HEK293 (cell line): ENCODE data around the gene MARCHF3.

ENCODE experiments used
- CTCF ChIA-PET: fragments of 350-600 bp; formaldehyde crosslinking; extraction: SDS; loops from one replicate; lab custom pipeline; 2021; ENCODE audit warnings: antibody characterized with exemption; lab: Yijun Ruan, JAX
- POLR2A ChIA-PET: fragments of 300-600 bp; formaldehyde crosslinking; extraction: SDS; loops from one replicate; lab custom pipeline; 2020; ENCODE audit warnings: antibody characterized with exemption, inconsistent platforms; lab: Yijun Ruan, JAX
- H3K27ac ChIP-seq: fragments of 200-500 bp; sonication (Bioruptor generic); 2 replicates; pipeline ENCODE4 v1.5.1; 2014; ENCODE audit warnings: low read depth, low read length, control low read depth, inconsistent platforms; ENCODE audit errors: extremely low read depth
- H3K36me3 ChIP-seq, 2 experiments: fragments of 200-500 bp in 1 of 2; sonication (Bioruptor generic) in 1 of 2; 1 replicate in 1 of 2; 2 replicates in 1 of 2; pipeline ENCODE4 v1.5.1; 2014 to 2017; ENCODE audit warnings: inconsistent platforms in 2 of 2, low read length in 2 of 2; ENCODE audit not compliant: control insufficient read depth in 2 of 2, insufficient read depth in 1 of 2
- H3K4me1 ChIP-seq: fragments of 200-500 bp; sonication (Bioruptor generic); 2 replicates; pipeline ENCODE4 v1.5.1; 2014; ENCODE audit warnings: mild to moderate bottlenecking, low read length, inconsistent platforms; ENCODE audit not compliant: control insufficient read depth, insufficient read depth
- H3K4me3 ChIP-seq: 2 replicates; pipeline ENCODE4 v1.5.1; 2011; ENCODE audit warnings: low read depth, mild to moderate bottlenecking, control low read depth, low read length, moderate library complexity
- H3K9me3 ChIP-seq: fragments of 200-500 bp; sonication (Bioruptor generic); 2 replicates; pipeline ENCODE4 v1.5.1; 2014; ENCODE audit warnings: low read depth, low read length, inconsistent platforms; ENCODE audit not compliant: control insufficient read depth, insufficient read depth
- FEZF1 ChIP-seq: fragments of 450-650 bp; formaldehyde crosslinking; IDR thresholded peaks from 2 replicates; pipeline ENCODE4 v1.5.1; 2016; ENCODE audit warnings: missing biosample characterization, missing genetic modification characterization
- MYNN ChIP-seq: fragments of 450-650 bp; formaldehyde crosslinking; IDR thresholded peaks from 2 replicates; pipeline ENCODE4 v1.5.1; 2016; ENCODE audit warnings: missing biosample characterization, missing genetic modification characterization, borderline replicate concordance
- SALL2 ChIP-seq: fragments of 450-650 bp; formaldehyde crosslinking; IDR thresholded peaks from 2 replicates; pipeline ENCODE4 v1.5.0; 2017; ENCODE audit warnings: missing biosample characterization, mild to moderate bottlenecking, missing genetic modification characterization, borderline replicate concordance
- WT1 ChIP-seq: fragments of 450-650 bp; formaldehyde crosslinking; IDR thresholded peaks from 2 replicates; pipeline ENCODE4 v1.5.1; 2016; ENCODE audit warnings: missing biosample characterization, missing genetic modification characterization
- ZBTB20 ChIP-seq: fragments of 450-650 bp; formaldehyde crosslinking; IDR thresholded peaks from 2 replicates; pipeline ENCODE4 v1.5.1; 2016; ENCODE audit warnings: missing biosample characterization, missing genetic modification characterization
- ZEB2 ChIP-seq: fragments of 450-650 bp; formaldehyde crosslinking; IDR thresholded peaks from 2 replicates; pipeline ENCODE4 v1.5.1; 2016; ENCODE audit warnings: missing biosample characterization, missing genetic modification characterization
- ZNF121 ChIP-seq: fragments of 450-650 bp; formaldehyde crosslinking; IDR thresholded peaks from 2 replicates; pipeline ENCODE4 v1.5.1; 2016; ENCODE audit warnings: missing biosample characterization, missing genetic modification characterization
- ZNF501 ChIP-seq: fragments of 450-650 bp; formaldehyde crosslinking; IDR thresholded peaks from 2 replicates; pipeline ENCODE4 v1.5.1; 2016; ENCODE audit warnings: missing biosample characterization, missing genetic modification characterization
- ZNF560 ChIP-seq: fragments of 450-650 bp; formaldehyde crosslinking; IDR thresholded peaks from 2 replicates; pipeline ENCODE4 v1.5.1; 2017; ENCODE audit warnings: missing biosample characterization, missing genetic modification characterization, borderline replicate concordance
- ZNF626 ChIP-seq: fragments of 450-650 bp; sonication (Bioruptor Pico); formaldehyde crosslinking; IDR thresholded peaks from 2 replicates; pipeline ENCODE4 v1.5.1; 2018; ENCODE audit warnings: missing biosample characterization, missing genetic modification characterization, inconsistent platforms
- ZNF660 ChIP-seq: fragments of 450-650 bp; IDR thresholded peaks from 2 replicates; pipeline ENCODE4 v1.5.1; 2018; ENCODE audit warnings: missing biosample characterization, mild to moderate bottlenecking, missing genetic modification characterization
- ZNF785 ChIP-seq: fragments of 450-650 bp; formaldehyde crosslinking; IDR thresholded peaks from 2 replicates; pipeline ENCODE4 v1.5.1; 2016; ENCODE audit warnings: missing biosample characterization, missing genetic modification characterization
- ZNF792 ChIP-seq: fragments of 450-650 bp; formaldehyde crosslinking; IDR thresholded peaks from 2 replicates; pipeline ENCODE4 v1.5.1; 2016; ENCODE audit warnings: missing biosample characterization, missing genetic modification characterization
- ZSCAN23 ChIP-seq: fragments of 450-650 bp; formaldehyde crosslinking; IDR thresholded peaks from 2 replicates; pipeline ENCODE4 v1.5.1; 2016; ENCODE audit warnings: missing biosample characterization, missing genetic modification characterization
- TF ChIP-seq, protein P1 (sequence below): fragments of 450-650 bp; IDR thresholded peaks from 2 replicates; pipeline ENCODE4 v1.5.1; 2018; ENCODE audit warnings: missing biosample characterization, missing genetic modification characterization
- TF ChIP-seq, protein P2 (sequence below): fragments of 450-650 bp; formaldehyde crosslinking; IDR thresholded peaks from 2 replicates; pipeline ENCODE4 v1.5.1; 2016; ENCODE audit warnings: missing biosample characterization, missing genetic modification characterization
- TF ChIP-seq, protein P3 (sequence below): fragments of 450-650 bp; formaldehyde crosslinking; IDR thresholded peaks from 2 replicates; pipeline ENCODE4 v1.5.1; 2017; ENCODE audit warnings: missing biosample characterization, missing genetic modification characterization
- TF ChIP-seq, protein P4 (sequence below): fragments of 450-650 bp; IDR thresholded peaks from 2 replicates; pipeline ENCODE4 v1.5.1; 2018; ENCODE audit warnings: missing biosample characterization, mild to moderate bottlenecking, missing genetic modification characterization
- TF ChIP-seq, protein P5 (sequence below): fragments of 450-650 bp; formaldehyde crosslinking; IDR thresholded peaks from 2 replicates; pipeline ENCODE4 v1.5.1; 2017; ENCODE audit warnings: missing biosample characterization, missing genetic modification characterization
- TF ChIP-seq, protein P6 (sequence below): fragments of 450-650 bp; formaldehyde crosslinking; IDR thresholded peaks from 2 replicates; pipeline ENCODE4 v1.5.1; 2016; ENCODE audit warnings: missing biosample characterization, missing genetic modification characterization

MARCHF3 gene

DNA sequence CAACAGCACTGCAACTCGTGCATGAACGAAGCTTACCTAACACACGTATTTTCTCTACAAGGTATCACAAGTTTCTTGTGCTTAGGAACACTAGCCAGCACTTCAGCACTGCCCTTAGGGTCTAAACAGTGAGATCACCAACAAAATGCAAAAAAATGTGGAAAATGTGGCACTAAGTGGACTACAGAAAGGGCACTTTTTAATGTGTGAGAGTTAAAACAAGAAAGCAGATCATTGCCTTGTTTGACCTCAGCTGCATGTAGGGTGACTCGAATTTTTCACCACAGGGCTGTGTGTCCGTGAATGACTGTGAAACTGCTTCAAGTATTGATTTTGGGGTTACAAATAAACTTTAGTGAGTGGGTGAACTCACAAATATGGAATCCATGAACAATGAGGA is 90.5 kb downstream of the MARCHF3 start:
- Histone ChIP-seq H3K9me3 (no peaks in the 10 kb centered on the region), H3K36me3 (no peaks in the 10 kb centered on the region), H3K4me1 (peaks cover 4% of the 10 kb centered on the region; the same call in 1 of the 2 replicates), H3K27ac (no peak overlapping the region), H3K4me3 (no peak overlapping the region)
- POLR2A ChIA-PET, result no interaction called here
- TF ChIP-seq ZNF560, result no peak
- no peak for TF ChIP-seq ZNF626 (tag by site-specific recombination)
- TF ChIP-seq ZBTB20 (tag by site-specific recombination), result no peak
- TF ChIP-seq, protein P1, sequence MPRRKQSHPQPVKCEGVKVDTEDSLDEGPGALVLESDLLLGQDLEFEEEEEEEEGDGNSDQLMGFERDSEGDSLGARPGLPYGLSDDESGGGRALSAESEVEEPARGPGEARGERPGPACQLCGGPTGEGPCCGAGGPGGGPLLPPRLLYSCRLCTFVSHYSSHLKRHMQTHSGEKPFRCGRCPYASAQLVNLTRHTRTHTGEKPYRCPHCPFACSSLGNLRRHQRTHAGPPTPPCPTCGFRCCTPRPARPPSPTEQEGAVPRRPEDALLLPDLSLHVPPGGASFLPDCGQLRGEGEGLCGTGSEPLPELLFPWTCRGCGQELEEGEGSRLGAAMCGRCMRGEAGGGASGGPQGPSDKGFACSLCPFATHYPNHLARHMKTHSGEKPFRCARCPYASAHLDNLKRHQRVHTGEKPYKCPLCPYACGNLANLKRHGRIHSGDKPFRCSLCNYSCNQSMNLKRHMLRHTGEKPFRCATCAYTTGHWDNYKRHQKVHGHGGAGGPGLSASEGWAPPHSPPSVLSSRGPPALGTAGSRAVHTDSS (tag by site-specific recombination), result no peak
- no peak for TF ChIP-seq ZNF660 (tag by site-specific recombination)
- CTCF ChIA-PET, result no interaction called here

DNA sequence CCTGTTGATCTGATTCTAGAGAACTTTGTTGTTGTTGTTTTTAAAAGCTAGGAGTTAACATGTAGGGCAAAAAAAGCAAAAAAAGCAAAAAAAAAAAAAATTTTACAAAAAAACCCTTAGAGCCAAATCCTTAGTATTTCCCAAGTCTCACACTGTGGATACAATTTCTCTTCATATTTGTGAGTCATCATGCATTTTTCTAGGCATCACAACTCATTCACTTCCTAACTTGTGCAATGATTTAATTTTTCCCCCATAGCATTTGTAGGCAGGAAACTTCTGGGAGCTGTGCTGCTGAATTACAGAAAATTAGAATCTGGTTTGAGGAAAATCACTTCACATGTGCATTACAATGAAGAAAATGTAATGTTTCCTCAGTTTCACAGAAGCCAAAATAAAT is 91.9 kb downstream of the MARCHF3 start:
- POLR2A ChIA-PET, result interaction anchor here (0.7 kb wide), 1 partner anchor 13 kb away, joined by 6 read pairs; no protein-coding TSS in a partner anchor
- TF ChIP-seq, protein P2, sequence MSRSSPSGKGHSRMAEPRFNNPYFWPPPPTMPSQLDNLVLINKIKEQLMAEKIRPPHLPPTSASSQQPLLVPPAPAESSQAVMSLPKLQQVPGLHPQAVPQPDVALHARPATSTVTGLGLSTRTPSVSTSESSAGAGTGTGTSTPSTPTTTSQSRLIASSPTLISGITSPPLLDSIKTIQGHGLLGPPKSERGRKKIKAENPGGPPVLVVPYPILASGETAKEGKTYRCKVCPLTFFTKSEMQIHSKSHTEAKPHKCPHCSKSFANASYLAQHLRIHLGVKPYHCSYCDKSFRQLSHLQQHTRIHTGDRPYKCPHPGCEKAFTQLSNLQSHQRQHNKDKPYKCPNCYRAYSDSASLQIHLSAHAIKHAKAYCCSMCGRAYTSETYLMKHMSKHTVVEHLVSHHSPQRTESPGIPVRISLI, result 0 out of 2 replicates have a peak, but pooled peaks have one; percentile 67
- no peak for TF ChIP-seq ZNF121 (tag by site-specific recombination)
- TF ChIP-seq, all 188 proteins: peak for 1
- H3K27ac ChIP-seq, result no peak overlapping the region
- CTCF ChIA-PET, result no interaction called here
- no peaks in the 10 kb centered on the region for H3K9me3 ChIP-seq
- no peaks in the 10 kb centered on the region for H3K36me3 ChIP-seq
- peaks cover 4% of the 10 kb centered on the region; the same call in 1 of the 2 replicates for H3K4me1 ChIP-seq
- H3K4me3 ChIP-seq, result no peak overlapping the region

DNA sequence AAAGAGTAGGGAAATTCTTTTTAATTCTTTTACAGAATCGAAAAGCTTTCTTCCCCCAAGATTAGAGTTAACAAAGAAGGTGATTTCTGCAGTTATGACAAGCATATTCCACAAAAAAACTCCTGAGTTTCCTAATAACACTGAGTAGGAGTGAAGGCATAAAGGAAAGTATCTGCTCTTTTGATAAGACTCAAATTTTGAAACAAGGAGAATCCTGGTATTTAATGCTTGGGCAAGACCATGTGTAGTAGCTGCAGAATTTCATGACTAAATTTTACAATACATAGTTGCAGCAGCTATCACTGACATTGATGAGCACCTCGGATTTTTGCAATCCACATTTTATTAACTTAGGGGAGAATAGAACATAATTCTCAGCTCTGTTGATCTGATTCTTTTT is 92.6 kb downstream of the MARCHF3 start:
- Histone ChIP-seq H3K36me3 (no peaks in the 10 kb centered on the region), H3K4me1 (peaks cover 4% of the 10 kb centered on the region; the same call in 1 of the 2 replicates), H3K4me3 (no peak overlapping the region), H3K27ac (no peak overlapping the region), H3K9me3 (no peaks in the 10 kb centered on the region)
- CTCF ChIA-PET, result interaction anchor here (0.5 kb wide), 1 partner anchor 542 kb away, joined by 3 read pairs; no protein-coding TSS in a partner anchor
- POLR2A ChIA-PET, result interaction anchor here (0.7 kb wide), 1 partner anchor 12 kb away, joined by 6 read pairs; no protein-coding TSS in a partner anchor
- TF ChIP-seq ZSCAN23 (tag by site-specific recombination), result no peak
- TF ChIP-seq, protein P3, sequence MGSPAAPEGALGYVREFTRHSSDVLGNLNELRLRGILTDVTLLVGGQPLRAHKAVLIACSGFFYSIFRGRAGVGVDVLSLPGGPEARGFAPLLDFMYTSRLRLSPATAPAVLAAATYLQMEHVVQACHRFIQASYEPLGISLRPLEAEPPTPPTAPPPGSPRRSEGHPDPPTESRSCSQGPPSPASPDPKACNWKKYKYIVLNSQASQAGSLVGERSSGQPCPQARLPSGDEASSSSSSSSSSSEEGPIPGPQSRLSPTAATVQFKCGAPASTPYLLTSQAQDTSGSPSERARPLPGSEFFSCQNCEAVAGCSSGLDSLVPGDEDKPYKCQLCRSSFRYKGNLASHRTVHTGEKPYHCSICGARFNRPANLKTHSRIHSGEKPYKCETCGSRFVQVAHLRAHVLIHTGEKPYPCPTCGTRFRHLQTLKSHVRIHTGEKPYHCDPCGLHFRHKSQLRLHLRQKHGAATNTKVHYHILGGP (tag by site-specific recombination), result no peak
- TF ChIP-seq ZEB2 (tag by site-specific recombination), result no peak
- TF ChIP-seq ZNF501 (tag by site-specific recombination), result no peak
- TF ChIP-seq FEZF1, result no peak
- TF ChIP-seq, protein P4, sequence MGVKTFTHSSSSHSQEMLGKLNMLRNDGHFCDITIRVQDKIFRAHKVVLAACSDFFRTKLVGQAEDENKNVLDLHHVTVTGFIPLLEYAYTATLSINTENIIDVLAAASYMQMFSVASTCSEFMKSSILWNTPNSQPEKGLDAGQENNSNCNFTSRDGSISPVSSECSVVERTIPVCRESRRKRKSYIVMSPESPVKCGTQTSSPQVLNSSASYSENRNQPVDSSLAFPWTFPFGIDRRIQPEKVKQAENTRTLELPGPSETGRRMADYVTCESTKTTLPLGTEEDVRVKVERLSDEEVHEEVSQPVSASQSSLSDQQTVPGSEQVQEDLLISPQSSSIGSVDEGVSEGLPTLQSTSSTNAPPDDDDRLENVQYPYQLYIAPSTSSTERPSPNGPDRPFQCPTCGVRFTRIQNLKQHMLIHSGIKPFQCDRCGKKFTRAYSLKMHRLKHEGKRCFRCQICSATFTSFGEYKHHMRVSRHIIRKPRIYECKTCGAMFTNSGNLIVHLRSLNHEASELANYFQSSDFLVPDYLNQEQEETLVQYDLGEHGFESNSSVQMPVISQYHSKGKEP (tag by site-specific recombination), result no peak
- TF ChIP-seq SALL2 (tag by site-specific recombination), result no peak
- no peak for TF ChIP-seq ZNF792 (tag by site-specific recombination)
- TF ChIP-seq, protein P5, sequence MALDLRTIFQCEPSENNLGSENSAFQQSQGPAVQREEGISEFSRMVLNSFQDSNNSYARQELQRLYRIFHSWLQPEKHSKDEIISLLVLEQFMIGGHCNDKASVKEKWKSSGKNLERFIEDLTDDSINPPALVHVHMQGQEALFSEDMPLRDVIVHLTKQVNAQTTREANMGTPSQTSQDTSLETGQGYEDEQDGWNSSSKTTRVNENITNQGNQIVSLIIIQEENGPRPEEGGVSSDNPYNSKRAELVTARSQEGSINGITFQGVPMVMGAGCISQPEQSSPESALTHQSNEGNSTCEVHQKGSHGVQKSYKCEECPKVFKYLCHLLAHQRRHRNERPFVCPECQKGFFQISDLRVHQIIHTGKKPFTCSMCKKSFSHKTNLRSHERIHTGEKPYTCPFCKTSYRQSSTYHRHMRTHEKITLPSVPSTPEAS (tag by site-specific recombination), result no peak
- TF ChIP-seq WT1 (tag by site-specific recombination), result no peak
- TF ChIP-seq MYNN (tag by site-specific recombination), result no peak
- TF ChIP-seq, protein P6, sequence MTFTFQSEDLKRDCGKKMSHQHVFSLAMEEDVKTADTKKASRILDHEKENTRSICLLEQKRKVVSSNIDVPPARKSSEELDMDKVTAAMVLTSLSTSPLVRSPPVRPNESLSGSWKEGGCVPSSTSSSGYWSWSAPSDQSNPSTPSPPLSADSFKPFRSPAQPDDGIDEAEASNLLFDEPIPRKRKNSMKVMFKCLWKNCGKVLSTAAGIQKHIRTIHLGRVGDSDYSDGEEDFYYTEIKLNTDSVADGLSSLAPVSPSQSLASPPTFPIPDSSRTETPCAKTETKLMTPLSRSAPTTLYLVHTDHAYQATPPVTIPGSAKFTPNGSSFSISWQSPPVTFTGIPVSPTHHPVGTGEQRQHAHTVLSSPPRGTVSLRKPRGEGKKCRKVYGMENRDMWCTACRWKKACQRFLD, result no peak
- TF ChIP-seq ZNF785 (tag by site-specific recombination), result no peak
